HEK293 (cell line): ENCODE results near the gene UVSSA.

ENCODE experiments used
- CTCF ChIA-PET: fragments of 350-600 bp; formaldehyde crosslinking; extraction: SDS; loops from one replicate; lab custom pipeline; 2021; ENCODE audit warnings: antibody characterized with exemption; lab: Yijun Ruan, JAX
- POLR2A ChIA-PET: fragments of 300-600 bp; formaldehyde crosslinking; extraction: SDS; loops from one replicate; lab custom pipeline; 2020; ENCODE audit warnings: antibody characterized with exemption, inconsistent platforms; lab: Yijun Ruan, JAX
- H3K27ac ChIP-seq: fragments of 200-500 bp; sonication (Bioruptor generic); 2 replicates; pipeline ENCODE4 v1.5.1; 2014; ENCODE audit warnings: low read depth, low read length, control low read depth, inconsistent platforms; ENCODE audit errors: extremely low read depth
- H3K36me3 ChIP-seq, 2 experiments: fragments of 200-500 bp in 1 of 2; sonication (Bioruptor generic) in 1 of 2; 1 replicate in 1 of 2; 2 replicates in 1 of 2; pipeline ENCODE4 v1.5.1; 2014 to 2017; ENCODE audit warnings: inconsistent platforms in 2 of 2, low read length in 2 of 2; ENCODE audit not compliant: control insufficient read depth in 2 of 2, insufficient read depth in 1 of 2
- H3K4me1 ChIP-seq: fragments of 200-500 bp; sonication (Bioruptor generic); 2 replicates; pipeline ENCODE4 v1.5.1; 2014; ENCODE audit warnings: mild to moderate bottlenecking, low read length, inconsistent platforms; ENCODE audit not compliant: control insufficient read depth, insufficient read depth
- H3K4me3 ChIP-seq: 2 replicates; pipeline ENCODE4 v1.5.1; 2011; ENCODE audit warnings: low read depth, mild to moderate bottlenecking, control low read depth, low read length, moderate library complexity
- H3K9me3 ChIP-seq: fragments of 200-500 bp; sonication (Bioruptor generic); 2 replicates; pipeline ENCODE4 v1.5.1; 2014; ENCODE audit warnings: low read depth, low read length, inconsistent platforms; ENCODE audit not compliant: control insufficient read depth, insufficient read depth
- GFI1B ChIP-seq: fragments of 450-650 bp; formaldehyde crosslinking; IDR thresholded peaks from 2 replicates; pipeline ENCODE4 v1.5.1; 2016; ENCODE audit warnings: missing biosample characterization, missing genetic modification characterization
- GLIS2 ChIP-seq: fragments of 450-650 bp; formaldehyde crosslinking; IDR thresholded peaks from 2 replicates; pipeline ENCODE4 v1.5.1; 2016; ENCODE audit warnings: missing biosample characterization, missing genetic modification characterization
- PRDM1 ChIP-seq: fragments of 450-650 bp; formaldehyde crosslinking; IDR thresholded peaks from 2 replicates; pipeline ENCODE4; 2016; ENCODE audit warnings: missing biosample characterization, missing genetic modification characterization
- RBAK ChIP-seq: fragments of 450-650 bp; formaldehyde crosslinking; IDR thresholded peaks from 2 replicates; pipeline ENCODE4 v1.5.1; 2016; ENCODE audit warnings: missing biosample characterization, missing genetic modification characterization
- ZBTB1 ChIP-seq: fragments of 450-650 bp; formaldehyde crosslinking; IDR thresholded peaks from 2 replicates; pipeline ENCODE4 v1.5.1; 2016; ENCODE audit warnings: missing biosample characterization, missing genetic modification characterization
- ZEB2 ChIP-seq: fragments of 450-650 bp; formaldehyde crosslinking; IDR thresholded peaks from 2 replicates; pipeline ENCODE4 v1.5.1; 2016; ENCODE audit warnings: missing biosample characterization, missing genetic modification characterization
- ZFP3 ChIP-seq: fragments of 450-650 bp; formaldehyde crosslinking; IDR thresholded peaks from 2 replicates; pipeline ENCODE4 v1.5.1; 2016; ENCODE audit warnings: low read depth, missing biosample characterization, missing genetic modification characterization
- ZNF266 ChIP-seq: fragments of 450-650 bp; formaldehyde crosslinking; IDR thresholded peaks from 2 replicates; pipeline ENCODE4 v1.5.1; 2016; ENCODE audit warnings: missing biosample characterization, missing genetic modification characterization, low read depth
- ZNF529 ChIP-seq: fragments of 450-650 bp; formaldehyde crosslinking; IDR thresholded peaks from 2 replicates; pipeline ENCODE4 v1.5.1; 2017; ENCODE audit warnings: missing genetic modification characterization, missing biosample characterization; ENCODE audit not compliant: insufficient replicate concordance
- TF ChIP-seq, protein P1 (sequence below): fragments of 450-650 bp; formaldehyde crosslinking; IDR thresholded peaks from 2 replicates; pipeline ENCODE4 v1.5.1; 2016; ENCODE audit warnings: missing biosample characterization, missing genetic modification characterization, borderline replicate concordance
- TF ChIP-seq, protein P2 (sequence below): fragments of 450-650 bp; formaldehyde crosslinking; IDR thresholded peaks from 2 replicates; pipeline ENCODE4 v1.5.1; 2016; ENCODE audit warnings: missing biosample characterization, missing genetic modification characterization
- TF ChIP-seq, protein P3 (sequence below): fragments of 450-650 bp; formaldehyde crosslinking; IDR thresholded peaks from 2 replicates; pipeline ENCODE4 v1.5.1; 2016; ENCODE audit warnings: missing biosample characterization, missing genetic modification characterization
- TF ChIP-seq, protein P4 (sequence below): fragments of 450-650 bp; formaldehyde crosslinking; IDR thresholded peaks from 2 replicates; pipeline ENCODE4 v1.5.1; 2016; ENCODE audit warnings: missing biosample characterization, missing genetic modification characterization
- TF ChIP-seq, protein P5 (sequence below): fragments of 450-650 bp; formaldehyde crosslinking; IDR thresholded peaks from 2 replicates; pipeline ENCODE4 v1.5.1; 2016; ENCODE audit warnings: missing biosample characterization, missing genetic modification characterization
- TF ChIP-seq, protein P6 (sequence below): fragments of 450-650 bp; formaldehyde crosslinking; IDR thresholded peaks from 2 replicates; pipeline ENCODE4 v1.5.1; 2017; ENCODE audit warnings: missing biosample characterization, missing genetic modification characterization

The UVSSA gene

DNA sequence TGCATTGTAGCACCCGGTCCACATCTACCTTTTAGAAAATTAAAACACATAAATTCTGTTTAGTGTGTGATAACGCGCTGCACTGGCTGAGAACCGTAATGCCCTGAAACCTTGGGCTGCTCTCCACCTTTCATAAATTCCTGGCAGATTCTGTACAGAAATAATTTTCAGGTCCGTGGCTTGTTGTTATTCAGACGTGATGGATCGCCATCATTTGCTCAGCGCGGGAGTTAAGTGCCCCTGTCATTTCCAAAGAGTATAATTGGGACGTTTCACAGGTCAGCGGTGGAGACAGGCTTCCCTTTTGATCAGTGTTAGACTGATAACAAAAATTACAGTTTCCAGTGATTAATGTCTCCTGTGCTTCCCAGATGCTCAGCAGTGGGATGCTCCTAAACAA, 16.5 kb downstream of the UVSSA start:
- H3K27ac ChIP-seq, result no peak overlapping the region
- CTCF ChIA-PET, result no interaction called here
- no peak for TF ChIP-seq ZNF529 (tag by site-specific recombination)
- no peak for TF ChIP-seq ZNF266 (tag by site-specific recombination)
- no peak for TF ChIP-seq PRDM1 (tag by site-specific recombination)
- TF ChIP-seq, protein P1, sequence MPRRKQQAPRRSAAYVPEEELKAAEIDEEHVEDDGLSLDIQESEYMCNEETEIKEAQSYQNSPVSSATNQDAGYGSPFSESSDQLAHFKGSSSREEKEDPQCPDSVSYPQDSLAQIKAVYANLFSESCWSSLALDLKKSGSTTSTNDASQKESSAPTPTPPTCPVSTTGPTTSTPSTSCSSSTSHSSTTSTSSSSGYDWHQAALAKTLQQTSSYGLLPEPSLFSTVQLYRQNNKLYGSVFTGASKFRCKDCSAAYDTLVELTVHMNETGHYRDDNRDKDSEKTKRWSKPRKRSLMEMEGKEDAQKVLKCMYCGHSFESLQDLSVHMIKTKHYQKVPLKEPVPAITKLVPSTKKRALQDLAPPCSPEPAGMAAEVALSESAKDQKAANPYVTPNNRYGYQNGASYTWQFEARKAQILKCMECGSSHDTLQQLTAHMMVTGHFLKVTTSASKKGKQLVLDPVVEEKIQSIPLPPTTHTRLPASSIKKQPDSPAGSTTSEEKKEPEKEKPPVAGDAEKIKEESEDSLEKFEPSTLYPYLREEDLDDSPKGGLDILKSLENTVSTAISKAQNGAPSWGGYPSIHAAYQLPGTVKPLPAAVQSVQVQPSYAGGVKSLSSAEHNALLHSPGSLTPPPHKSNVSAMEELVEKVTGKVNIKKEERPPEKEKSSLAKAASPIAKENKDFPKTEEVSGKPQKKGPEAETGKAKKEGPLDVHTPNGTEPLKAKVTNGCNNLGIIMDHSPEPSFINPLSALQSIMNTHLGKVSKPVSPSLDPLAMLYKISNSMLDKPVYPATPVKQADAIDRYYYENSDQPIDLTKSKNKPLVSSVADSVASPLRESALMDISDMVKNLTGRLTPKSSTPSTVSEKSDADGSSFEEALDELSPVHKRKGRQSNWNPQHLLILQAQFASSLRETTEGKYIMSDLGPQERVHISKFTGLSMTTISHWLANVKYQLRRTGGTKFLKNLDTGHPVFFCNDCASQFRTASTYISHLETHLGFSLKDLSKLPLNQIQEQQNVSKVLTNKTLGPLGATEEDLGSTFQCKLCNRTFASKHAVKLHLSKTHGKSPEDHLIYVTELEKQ (tag by site-specific recombination), result no peak
- TF ChIP-seq, protein P2, sequence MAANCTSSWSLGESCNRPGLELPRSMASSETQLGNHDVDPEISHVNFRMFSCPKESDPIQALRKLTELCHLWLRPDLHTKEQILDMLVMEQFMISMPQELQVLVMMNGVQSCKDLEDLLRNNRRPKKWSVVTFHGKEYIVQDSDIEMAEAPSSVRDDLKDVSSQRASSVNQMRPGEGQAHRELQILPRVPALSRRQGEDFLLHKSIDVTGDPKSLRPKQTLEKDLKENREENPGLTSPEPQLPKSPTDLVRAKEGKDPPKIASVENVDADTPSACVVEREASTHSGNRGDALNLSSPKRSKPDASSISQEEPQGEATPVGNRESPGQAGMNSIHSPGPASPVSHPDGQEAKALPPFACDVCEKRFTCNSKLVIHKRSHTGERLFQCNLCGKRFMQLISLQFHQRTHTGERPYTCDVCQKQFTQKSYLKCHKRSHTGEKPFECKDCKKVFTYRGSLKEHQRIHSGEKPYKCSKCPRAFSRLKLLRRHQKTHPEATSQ (tag by site-specific recombination), result no peak
- TF ChIP-seq, protein P3, sequence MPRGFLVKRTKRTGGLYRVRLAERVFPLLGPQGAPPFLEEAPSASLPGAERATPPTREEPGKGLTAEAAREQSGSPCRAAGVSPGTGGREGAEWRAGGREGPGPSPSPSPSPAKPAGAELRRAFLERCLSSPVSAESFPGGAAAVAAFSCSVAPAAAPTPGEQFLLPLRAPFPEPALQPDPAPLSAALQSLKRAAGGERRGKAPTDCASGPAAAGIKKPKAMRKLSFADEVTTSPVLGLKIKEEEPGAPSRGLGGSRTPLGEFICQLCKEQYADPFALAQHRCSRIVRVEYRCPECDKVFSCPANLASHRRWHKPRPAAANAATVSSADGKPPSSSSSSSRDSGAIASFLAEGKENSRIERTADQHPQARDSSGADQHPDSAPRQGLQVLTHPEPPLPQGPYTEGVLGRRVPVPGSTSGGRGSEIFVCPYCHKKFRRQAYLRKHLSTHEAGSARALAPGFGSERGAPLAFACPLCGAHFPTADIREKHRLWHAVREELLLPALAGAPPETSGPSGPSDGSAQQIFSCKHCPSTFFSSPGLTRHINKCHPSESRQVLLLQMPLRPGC (tag by site-specific recombination), result no peak
- TF ChIP-seq ZBTB1 (tag by site-specific recombination), result no peak
- TF ChIP-seq GLIS2, result no peak
- no peak for TF ChIP-seq RBAK (tag by site-specific recombination)
- TF ChIP-seq GFI1B (tag by site-specific recombination), result no peak
- TF ChIP-seq ZFP3, result no peak
- TF ChIP-seq, protein P4, sequence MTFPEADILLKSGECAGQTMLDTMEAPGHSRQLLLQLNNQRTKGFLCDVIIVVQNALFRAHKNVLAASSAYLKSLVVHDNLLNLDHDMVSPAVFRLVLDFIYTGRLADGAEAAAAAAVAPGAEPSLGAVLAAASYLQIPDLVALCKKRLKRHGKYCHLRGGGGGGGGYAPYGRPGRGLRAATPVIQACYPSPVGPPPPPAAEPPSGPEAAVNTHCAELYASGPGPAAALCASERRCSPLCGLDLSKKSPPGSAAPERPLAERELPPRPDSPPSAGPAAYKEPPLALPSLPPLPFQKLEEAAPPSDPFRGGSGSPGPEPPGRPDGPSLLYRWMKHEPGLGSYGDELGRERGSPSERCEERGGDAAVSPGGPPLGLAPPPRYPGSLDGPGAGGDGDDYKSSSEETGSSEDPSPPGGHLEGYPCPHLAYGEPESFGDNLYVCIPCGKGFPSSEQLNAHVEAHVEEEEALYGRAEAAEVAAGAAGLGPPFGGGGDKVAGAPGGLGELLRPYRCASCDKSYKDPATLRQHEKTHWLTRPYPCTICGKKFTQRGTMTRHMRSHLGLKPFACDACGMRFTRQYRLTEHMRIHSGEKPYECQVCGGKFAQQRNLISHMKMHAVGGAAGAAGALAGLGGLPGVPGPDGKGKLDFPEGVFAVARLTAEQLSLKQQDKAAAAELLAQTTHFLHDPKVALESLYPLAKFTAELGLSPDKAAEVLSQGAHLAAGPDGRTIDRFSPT (tag by site-specific recombination), result no peak
- TF ChIP-seq ZEB2 (tag by site-specific recombination), result no peak
- TF ChIP-seq, protein P5, sequence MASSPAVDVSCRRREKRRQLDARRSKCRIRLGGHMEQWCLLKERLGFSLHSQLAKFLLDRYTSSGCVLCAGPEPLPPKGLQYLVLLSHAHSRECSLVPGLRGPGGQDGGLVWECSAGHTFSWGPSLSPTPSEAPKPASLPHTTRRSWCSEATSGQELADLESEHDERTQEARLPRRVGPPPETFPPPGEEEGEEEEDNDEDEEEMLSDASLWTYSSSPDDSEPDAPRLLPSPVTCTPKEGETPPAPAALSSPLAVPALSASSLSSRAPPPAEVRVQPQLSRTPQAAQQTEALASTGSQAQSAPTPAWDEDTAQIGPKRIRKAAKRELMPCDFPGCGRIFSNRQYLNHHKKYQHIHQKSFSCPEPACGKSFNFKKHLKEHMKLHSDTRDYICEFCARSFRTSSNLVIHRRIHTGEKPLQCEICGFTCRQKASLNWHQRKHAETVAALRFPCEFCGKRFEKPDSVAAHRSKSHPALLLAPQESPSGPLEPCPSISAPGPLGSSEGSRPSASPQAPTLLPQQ, result no peak
- TF ChIP-seq, protein P6, sequence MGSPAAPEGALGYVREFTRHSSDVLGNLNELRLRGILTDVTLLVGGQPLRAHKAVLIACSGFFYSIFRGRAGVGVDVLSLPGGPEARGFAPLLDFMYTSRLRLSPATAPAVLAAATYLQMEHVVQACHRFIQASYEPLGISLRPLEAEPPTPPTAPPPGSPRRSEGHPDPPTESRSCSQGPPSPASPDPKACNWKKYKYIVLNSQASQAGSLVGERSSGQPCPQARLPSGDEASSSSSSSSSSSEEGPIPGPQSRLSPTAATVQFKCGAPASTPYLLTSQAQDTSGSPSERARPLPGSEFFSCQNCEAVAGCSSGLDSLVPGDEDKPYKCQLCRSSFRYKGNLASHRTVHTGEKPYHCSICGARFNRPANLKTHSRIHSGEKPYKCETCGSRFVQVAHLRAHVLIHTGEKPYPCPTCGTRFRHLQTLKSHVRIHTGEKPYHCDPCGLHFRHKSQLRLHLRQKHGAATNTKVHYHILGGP, result no peak
- peaks cover 0 to 47% of the 10 kb centered on the region in 2 experiments; a peak in 1 of 3 replicates for H3K36me3 ChIP-seq
- H3K4me3 ChIP-seq, result no peak overlapping the region
- no peaks in the 10 kb centered on the region for H3K9me3 ChIP-seq
- H3K4me1 ChIP-seq, result no peaks in the 10 kb centered on the region
- POLR2A ChIA-PET, result no interaction called here
